C4-2B (cell line): ENCODE results near the gene QSOX2.

ENCODE experiments used
- ZFX ChIP-seq: fragments of 450-650 bp; IDR thresholded peaks from 2 replicates; pipeline ENCODE4 v1.6.1; 2017
- TF ChIP-seq, protein P1 (sequence below): fragments of 450-650 bp; conservative IDR thresholded peaks from 2 replicates; pipeline ENCODE4 v1.5.1; 2017; ENCODE audit warnings: mild to moderate bottlenecking

- TF ChIP-seq, protein P1, sequence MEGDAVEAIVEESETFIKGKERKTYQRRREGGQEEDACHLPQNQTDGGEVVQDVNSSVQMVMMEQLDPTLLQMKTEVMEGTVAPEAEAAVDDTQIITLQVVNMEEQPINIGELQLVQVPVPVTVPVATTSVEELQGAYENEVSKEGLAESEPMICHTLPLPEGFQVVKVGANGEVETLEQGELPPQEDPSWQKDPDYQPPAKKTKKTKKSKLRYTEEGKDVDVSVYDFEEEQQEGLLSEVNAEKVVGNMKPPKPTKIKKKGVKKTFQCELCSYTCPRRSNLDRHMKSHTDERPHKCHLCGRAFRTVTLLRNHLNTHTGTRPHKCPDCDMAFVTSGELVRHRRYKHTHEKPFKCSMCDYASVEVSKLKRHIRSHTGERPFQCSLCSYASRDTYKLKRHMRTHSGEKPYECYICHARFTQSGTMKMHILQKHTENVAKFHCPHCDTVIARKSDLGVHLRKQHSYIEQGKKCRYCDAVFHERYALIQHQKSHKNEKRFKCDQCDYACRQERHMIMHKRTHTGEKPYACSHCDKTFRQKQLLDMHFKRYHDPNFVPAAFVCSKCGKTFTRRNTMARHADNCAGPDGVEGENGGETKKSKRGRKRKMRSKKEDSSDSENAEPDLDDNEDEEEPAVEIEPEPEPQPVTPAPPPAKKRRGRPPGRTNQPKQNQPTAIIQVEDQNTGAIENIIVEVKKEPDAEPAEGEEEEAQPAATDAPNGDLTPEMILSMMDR, result no peak
- TF ChIP-seq ZFX, result no peak
Measured at GRCh38 chr9:136209786-136210185, 35.8 kb downstream of the QSOX2 start.
